Measurements from ENCODE around the gene PRSS8.

Gene PRSS8

DNA sequence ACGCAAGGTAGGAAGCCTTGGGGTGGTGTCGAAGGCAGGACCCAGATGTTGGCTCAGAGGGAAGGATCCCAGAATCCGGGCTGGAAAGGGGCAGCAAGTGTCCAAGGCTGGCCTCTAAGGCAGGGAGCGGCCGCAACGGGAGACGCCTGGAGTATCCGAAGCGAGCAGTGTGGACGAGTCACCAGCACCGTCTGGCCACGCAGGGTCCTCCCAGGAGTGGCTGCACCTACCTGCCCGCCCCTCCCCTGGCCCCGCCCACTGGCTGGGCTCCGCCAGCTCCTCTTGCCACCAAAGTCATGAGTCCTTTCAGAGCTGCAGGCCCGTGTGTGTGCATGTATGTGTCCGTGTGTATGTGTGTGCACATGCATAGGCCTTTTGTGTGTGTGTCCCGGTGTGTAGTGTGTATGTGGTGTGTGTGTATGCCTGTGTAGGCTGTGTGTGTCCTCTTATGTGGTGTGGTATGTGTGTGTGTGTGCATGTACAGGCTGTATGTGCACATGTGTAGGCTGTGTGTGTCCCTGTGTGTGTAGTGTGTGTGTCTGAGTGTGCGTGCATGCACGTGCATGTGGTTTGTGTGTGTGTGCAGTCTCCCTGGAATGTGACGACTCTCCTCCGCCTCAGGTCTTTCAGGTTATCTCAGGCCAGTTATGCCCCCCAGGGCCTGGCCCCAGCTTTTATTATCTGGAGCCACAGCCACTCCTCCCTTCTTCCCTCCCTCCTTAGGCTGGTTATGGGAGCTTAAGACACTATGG is at the start of gene PRSS8:
PRSS8 (minus strand) TSS at position 193 of the 752 bp plus-strand sequence. CDS start 229 bp downstream, outside the sequence.
- no peak for DNase-seq (ENCODE audit: low read depth)
- TF ChIP-seq CTCF (IDR thresholded peaks at IDR 0.05; ENCODE audit: insufficient read depth, low read depth, low read length, missing control alignments), result no peak
- H3K4me3 ChIP-seq (ENCODE audit: low read depth, low read length), result no peak within 1 kb of the TSS

DNA sequence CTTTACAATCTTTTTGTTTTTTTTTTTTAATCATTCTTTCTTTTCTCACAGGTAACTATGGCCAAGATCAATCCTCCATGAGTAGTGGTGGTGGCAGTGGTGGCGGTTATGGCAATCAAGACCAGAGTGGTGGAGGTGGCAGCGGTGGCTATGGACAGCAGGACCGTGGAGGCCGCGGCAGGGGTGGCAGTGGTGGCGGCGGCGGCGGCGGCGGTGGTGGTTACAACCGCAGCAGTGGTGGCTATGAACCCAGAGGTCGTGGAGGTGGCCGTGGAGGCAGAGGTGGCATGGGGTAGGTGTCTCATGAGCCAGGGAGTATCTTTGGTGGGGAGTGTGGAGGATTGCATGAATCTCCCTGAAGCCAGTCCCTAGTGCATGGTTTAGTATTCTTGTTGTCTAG is 49.4 kb upstream of the PRSS8 start:
- TF ChIP-seq CTCF (IDR thresholded peaks at IDR 0.05; ENCODE audit: insufficient read depth, low read depth, low read length, missing control alignments), result no peak
- DNase-seq (ENCODE audit: low read depth), result no peak
- no peak overlapping the region for H3K4me3 ChIP-seq (ENCODE audit: low read depth, low read length)

DNA sequence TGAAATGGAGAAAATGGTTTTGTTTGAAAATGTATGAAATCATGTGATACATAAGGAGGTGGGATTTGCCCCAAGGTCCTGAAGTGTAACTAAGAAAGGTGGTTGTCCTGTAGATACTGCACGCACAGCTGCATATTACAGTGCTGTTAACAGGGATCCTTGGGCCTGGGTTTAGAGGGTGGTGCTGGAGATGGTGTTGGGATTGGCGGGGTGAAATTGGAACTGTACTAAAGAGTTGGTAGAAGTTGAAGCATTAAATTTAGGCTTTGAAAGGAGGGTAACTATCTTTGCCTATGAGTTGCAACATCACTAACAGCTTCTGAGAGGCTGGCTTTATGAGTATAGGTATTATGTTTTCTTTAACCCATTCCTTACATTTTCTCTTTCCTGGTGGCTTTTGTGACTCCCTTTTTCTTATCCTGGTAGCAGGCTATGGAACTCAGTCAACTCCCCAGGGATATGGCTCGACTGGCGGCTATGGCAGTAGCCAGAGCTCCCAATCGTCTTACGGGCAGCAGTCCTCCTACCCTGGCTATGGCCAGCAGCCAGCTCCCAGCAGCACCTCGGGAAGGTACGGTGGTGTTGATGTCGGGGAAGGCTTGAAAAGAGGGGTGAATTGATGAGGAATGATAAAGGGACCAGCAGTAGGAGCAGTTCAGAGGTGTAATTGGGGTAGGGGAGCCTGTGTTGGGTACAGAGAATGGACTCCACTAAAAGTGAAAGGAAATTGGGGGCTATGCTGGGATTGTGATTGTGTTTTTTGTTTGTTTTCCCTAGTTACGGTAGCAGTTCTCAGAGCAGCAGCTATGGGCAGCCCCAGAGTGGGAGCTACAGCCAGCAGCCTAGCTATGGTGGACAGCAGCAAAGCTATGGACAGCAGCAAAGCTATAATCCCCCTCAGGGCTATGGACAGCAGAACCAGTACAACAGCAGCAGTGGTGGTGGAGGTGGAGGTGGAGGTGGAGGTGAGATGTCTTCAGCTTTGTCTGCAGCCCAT is 48.2 kb upstream of the PRSS8 start:
- TF ChIP-seq CTCF (IDR thresholded peaks at IDR 0.05; ENCODE audit: insufficient read depth, low read depth, low read length, missing control alignments), result no peak
- no peak for DNase-seq (ENCODE audit: low read depth)
- no peak overlapping the region for H3K4me3 ChIP-seq (ENCODE audit: low read depth, low read length)

- no peak for TF ChIP-seq CTCF (IDR thresholded peaks at IDR 0.05; ENCODE audit: insufficient read depth, low read depth, low read length, missing control alignments)
- no peak for DNase-seq (ENCODE audit: low read depth)
- H3K4me3 ChIP-seq (ENCODE audit: low read depth, low read length), result peak overlapping the region; percentile 60
Observed at GRCh38 chr16:31182391-31182790, 46.9 kb upstream of the PRSS8 start.

DNA sequence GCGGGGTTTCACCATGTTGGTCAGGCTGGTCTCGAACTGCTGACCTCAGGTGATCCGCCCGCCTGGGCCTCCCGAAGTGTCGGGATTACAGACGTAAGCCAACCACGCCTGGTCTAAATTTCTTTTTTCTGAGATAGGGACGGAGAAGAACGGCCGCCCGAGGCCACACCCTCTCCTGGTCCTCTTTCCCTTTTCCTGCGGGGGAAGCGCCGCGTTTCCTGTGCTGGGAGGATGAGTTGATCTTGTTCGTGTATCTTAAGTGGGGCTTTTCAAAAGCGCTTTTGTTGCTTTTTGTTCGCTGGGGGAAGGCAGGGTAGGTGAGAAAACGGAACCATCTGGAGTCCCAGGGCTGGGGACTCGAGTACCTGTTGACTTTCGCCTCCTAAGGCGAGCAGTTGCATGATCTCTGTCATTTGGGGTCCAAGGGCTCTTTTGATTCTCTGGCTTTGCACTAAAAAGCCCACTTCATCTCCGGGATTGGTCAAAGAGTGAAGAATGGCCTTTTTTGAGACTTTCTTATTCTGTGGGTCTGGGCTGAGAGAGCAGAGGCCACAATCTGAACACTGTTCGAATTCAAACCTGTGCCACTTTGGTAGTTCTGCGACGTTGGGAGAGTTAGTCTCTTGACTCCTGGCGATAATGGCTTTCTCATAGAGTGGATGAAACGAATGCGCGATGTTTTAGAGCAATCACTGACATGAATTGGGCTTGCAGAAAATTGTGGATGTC is 45.7 kb upstream of the PRSS8 start:
- no peak for TF ChIP-seq CTCF (IDR thresholded peaks at IDR 0.05; ENCODE audit: insufficient read depth, low read depth, low read length, missing control alignments)
- H3K4me3 ChIP-seq (ENCODE audit: low read depth, low read length), result peak overlapping the region; percentile 60
- DNase-seq (ENCODE audit: low read depth), result no peak

DNA sequence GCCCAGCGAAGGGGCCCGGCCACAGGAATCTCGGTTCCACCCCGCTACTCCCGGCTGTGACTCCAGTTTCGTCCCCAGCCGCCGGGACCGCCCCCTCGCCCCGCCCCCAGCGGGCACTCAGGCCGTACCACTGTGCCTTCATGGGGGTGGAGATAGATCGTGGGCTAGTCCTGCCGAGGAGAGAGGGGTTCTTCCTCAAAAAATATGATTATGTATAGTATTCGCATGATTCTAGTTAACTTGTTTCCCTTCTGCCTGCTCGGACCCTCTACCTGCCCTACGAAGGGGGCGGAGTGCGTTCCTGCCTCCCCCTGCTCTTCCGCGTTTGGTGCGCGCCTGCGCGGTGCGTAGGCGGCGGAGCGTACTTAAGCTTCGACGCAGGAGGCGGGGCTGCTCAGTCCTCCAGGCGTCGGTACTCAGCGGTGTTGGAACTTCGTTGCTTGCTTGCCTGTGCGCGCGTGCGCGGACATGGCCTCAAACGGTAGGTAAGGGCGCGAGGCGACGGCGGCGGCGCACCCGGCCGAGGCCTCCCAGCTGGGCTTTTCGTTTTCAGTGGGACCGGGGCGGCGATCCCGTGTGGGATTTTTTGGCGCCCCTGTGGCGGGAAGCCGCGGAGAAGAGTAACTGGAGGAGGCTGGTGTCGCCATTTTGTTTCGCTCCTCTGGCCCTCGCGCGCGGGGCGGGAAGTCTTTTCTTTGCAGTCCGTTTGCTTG is 44.4 kb upstream of the PRSS8 start, which contains the start of gene FUS:
FUS (plus strand) TSS at position 393 of the 713 bp plus-strand sequence; CDS start at position 469, 76 bp downstream.
- peak within 1 kb of the TSS; percentile 60 for H3K4me3 ChIP-seq (ENCODE audit: low read depth, low read length)
- peak; percentile 96 for DNase-seq (ENCODE audit: low read depth)
- TF ChIP-seq CTCF (IDR thresholded peaks at IDR 0.05; ENCODE audit: insufficient read depth, low read depth, low read length, missing control alignments), result no peak

Measured in GM12865 (cell line).